Thyroid gland (tissue), 4 donors: ENCODE results near the gene SEC14L5. TPM values are rescaled to one million over a fixed set of nuclear protein-coding genes. Genes with fewer than 3 reads are reported as not detected.

ENCODE experiments used
- DNase-seq, 2 donors: peaks; one replicate each; pipeline ENCODE4 v3.0.0-alpha.2; 2019
- H3K27ac ChIP-seq, 3 donors: fragments of 200-600 bp; sonication (generic); 1 replicate in 2 of 3; 2 replicates in 1 of 3; pipeline ENCODE4 v1.5.1; 2016 to 2019; ENCODE audit warnings: mild to moderate bottlenecking in 1 of 3, moderate library complexity in 1 of 3
- H3K27me3 ChIP-seq: fragments of 200-600 bp; sonication (generic); one replicate; pipeline ENCODE4 v1.5.1; 2019
- H3K36me3 ChIP-seq, 2 donors: fragments of 200-600 bp; sonication (generic); one replicate each; pipeline ENCODE4 v1.5.1; 2016 to 2019
- H3K4me1 ChIP-seq, 2 donors: fragments of 200-600 bp; sonication (generic); one replicate each; pipeline ENCODE4 v1.5.1; 2017 to 2019
- H3K4me3 ChIP-seq, 3 donors: fragments of 200-600 bp; sonication (generic); replicated peaks in 1 of 3; 1 replicate in 2 of 3; 2 replicates in 1 of 3; pipeline ENCODE4 v1.5.1; 2016; ENCODE audit warnings: mild to moderate bottlenecking in 1 of 3
- H3K9me3 ChIP-seq: fragments of 200-600 bp; sonication (generic); one replicate; pipeline ENCODE4 v1.5.1; 2017
- CTCF ChIP-seq, 6 experiments: fragments of 200-600 bp in 3 of 6; fragments of 450-650 bp in 3 of 6; sonication (generic) in 3 of 6; IDR thresholded peaks; one replicate each; pipeline ENCODE4 v1.5.1; 2016 to 2019; ENCODE audit warnings: antibody characterized with exemption in 6 of 6, mild to moderate bottlenecking in 2 of 6, inconsistent platforms in 1 of 6, moderate library complexity in 1 of 6
- POLR2A ChIP-seq, 2 donors: fragments of 450-650 bp; IDR thresholded peaks; one replicate each; pipeline ENCODE4 v1.6.1; 2017; ENCODE audit warnings: antibody characterized with exemption in 2 of 2, mild to moderate bottlenecking in 2 of 2, moderate library complexity in 1 of 2
- WGBS, 2 donors: methylation state at CpG; one replicate each; pipeline ENCODE4 v1.1.5; 2017; 5-methylcytosine and 5-hydroxymethylcytosine counted together
- intact Hi-C: fragments of 100-400 bp; cut with DNase I; formaldehyde crosslinking; loops from one replicate; pipeline ENCODE4 v1.15.1; 2023
- total RNA-seq, 4 donors: library from RNA; depleted of rRNA; stranded (reverse); fragments of >200 nt; gene quantifications; one replicate each; pipeline ENCODE4 v1.2.3, GENCODE V29; 2016

SEC14L5 gene
- total RNA-seq, 4 donors from 2014 or later = 0.11 to 0.33 (median 0.21) TPM

GRCh38 chr16:4940719-4941118 lies 17.4 kb upstream of the SEC14L5 start:
- H3K27me3 ChIP-seq = no peaks in the 10 kb centered on the region
- no peak for DNase-seq
- no peaks in the 10 kb centered on the region for H3K36me3 ChIP-seq
- H3K27ac ChIP-seq = no peak overlapping the region
- peaks cover 49 to 50% of the 10 kb centered on the region in 2 donors for H3K4me1 ChIP-seq
- intact Hi-C loops = no loop called here
- no peaks in the 10 kb centered on the region for H3K9me3 ChIP-seq
- no peak overlapping the region for H3K4me3 ChIP-seq
- WGBS, 2 donors = 60 to 80% methylated on average over 1 to 3 of the region's 7 CpGs
- no peak for TF ChIP-seq POLR2A (IDR thresholded peaks at IDR 0.05)
- TF ChIP-seq CTCF (IDR thresholded peaks at IDR 0.05) = no peak

DNA sequence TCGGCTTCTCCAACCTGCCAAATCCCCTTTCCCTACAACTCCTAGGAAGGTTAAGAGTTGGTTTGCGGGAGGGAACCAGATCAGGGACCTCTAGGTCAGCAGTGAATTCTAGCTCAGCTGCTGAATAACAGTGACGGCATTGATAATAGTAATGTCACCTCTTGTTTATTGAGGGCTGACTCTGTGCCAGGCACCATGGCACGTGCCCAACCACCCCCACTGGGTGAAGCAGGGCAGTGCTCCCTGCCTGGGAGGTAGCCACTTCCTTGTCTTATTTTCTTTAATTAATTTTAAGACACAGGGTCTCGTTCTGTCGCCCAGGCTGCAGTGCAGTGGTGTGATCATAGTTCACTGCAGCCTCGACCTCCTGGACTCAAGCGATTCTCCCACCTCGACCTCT lies 15.6 kb upstream of the SEC14L5 start:
- DNase-seq = no peak
- Histone ChIP-seq H3K36me3 (no peaks in the 10 kb centered on the region), H3K9me3 (no peaks in the 10 kb centered on the region), H3K4me1 (peaks cover 40 to 46% of the 10 kb centered on the region in 2 donors), H3K27ac (peak overlapping the region; percentile 81 to 95 (median 86)), H3K4me3 (no peak overlapping the region), H3K27me3 (no peaks in the 10 kb centered on the region)
- TF ChIP-seq CTCF (IDR thresholded peaks at IDR 0.05) = no peak
- TF ChIP-seq POLR2A (IDR thresholded peaks at IDR 0.05) = no peak
- WGBS, 2 donors = 74 to 79% methylated on average over 9 of the region's 9 CpGs
- intact Hi-C loops = no loop called here

GRCh38 chr16:4944333-4945281 lies 13.5 kb upstream of the SEC14L5 start:
- WGBS, 2 donors = 40 to 60% methylated on average over 10 to 13 of the region's 20 CpGs
- peak; percentile 98 to 99 for DNase-seq
- Histone ChIP-seq H3K27ac (peak overlapping the region; percentile 81 to 95 (median 86)), H3K4me3 (no peak overlapping the region), H3K9me3 (no peaks in the 10 kb centered on the region), H3K4me1 (peaks cover 34 to 42% of the 10 kb centered on the region in 2 donors), H3K27me3 (no peaks in the 10 kb centered on the region), H3K36me3 (no peaks in the 10 kb centered on the region)
- peak in 1 of 2 donors; percentile 8 for TF ChIP-seq POLR2A (IDR thresholded peaks at IDR 0.05)
- peak in 1 of 6 experiments; percentile 14 for TF ChIP-seq CTCF (IDR thresholded peaks at IDR 0.05)
- intact Hi-C loops = no loop called here

DNA sequence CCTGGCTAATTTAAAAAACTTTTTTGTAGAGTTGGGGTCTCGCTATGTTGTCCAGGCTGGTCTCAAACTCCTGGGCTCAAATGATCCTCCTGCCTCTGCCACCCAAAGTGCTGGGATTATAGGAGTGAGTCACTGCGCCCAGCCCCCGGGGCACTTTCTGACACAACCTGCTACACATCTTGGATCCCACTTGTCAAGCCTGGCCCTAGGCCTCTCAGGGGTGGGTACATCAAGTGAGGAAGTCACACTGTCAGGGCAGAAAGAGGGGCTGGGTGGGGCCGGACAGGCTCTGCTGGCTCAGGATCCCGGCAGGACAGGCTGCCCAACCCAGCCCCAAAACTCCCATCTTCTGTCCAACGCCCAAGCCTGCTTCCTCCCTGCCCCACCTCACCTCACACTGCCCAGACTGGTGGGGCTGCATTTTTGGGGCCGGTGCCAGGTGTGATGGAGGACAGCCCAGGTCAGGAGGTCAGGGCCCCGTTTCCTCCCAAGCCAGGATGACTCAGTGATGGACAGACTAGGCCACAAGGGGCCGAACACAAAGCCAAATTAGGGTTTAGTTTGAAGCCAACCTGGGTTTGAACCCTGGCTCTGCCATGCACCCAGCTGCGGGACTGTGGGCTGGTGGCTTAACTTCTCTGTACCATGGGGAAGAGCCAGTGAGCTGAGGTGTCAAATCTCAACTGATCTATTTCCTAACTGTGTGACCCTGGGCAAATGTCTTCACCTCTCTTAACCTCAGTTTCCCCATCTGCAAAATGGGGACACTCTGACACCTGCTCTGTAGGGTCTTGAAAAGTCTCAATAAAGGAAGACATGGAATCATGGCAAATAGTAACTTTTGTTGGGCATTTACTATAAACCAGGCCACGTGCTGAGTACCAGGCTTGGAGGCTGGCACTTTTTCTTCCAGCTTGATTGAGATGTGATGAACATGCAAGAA lies 12.3 kb upstream of the SEC14L5 start:
- Histone ChIP-seq H3K9me3 (no peaks in the 10 kb centered on the region), H3K36me3 (no peaks in the 10 kb centered on the region), H3K27me3 (no peaks in the 10 kb centered on the region), H3K27ac (peak overlapping the region; percentile 81 to 95 (median 86)), H3K4me1 (peaks cover 34 to 42% of the 10 kb centered on the region in 2 donors), H3K4me3 (no peak overlapping the region)
- DNase-seq = peak; percentile 64 to 67
- intact Hi-C loops = no loop called here
- 33 to 40% methylated on average over 10 of the region's 11 CpGs for WGBS, 2 donors
- TF ChIP-seq CTCF (IDR thresholded peaks at IDR 0.05) = no peak
- no peak for TF ChIP-seq POLR2A (IDR thresholded peaks at IDR 0.05)
